Left lung (tissue), 10 donors: ENCODE data around the gene WDR19. TPM values are rescaled to one million over a fixed set of nuclear protein-coding genes. Genes with fewer than 3 reads are reported as not detected.
A peak's percentile ranks its signal among the peaks of the same experiment; 100 is the strongest.
"Not testable (repeated sequence)": the region's sequence is repeated elsewhere in the genome, so short reads cannot be mapped to it uniquely, and the experiment has no call there.

Source experiments
- ATAC-seq: fragments of 200-7000 bp; cut with Tn5 transposase; one replicate; pipeline ENCODE4 v1.9.1; 2020; ENCODE audit warnings: moderate library complexity
- DNase-seq, 4 donors: peaks; one replicate each; pipeline ENCODE4 v3.0.0-alpha.2; 2013 to 2020
- H3K27ac ChIP-seq, 2 donors: fragments of 200-600 bp; sonication (generic) in 1 of 2; one replicate each; pipeline versions ENCODE4 v1.5.0 to v1.8.0; 2020 to 2021
- H3K27me3 ChIP-seq, 2 donors: fragments of 200-600 bp; sonication (generic) in 1 of 2; one replicate each; pipeline versions ENCODE4 v1.5.0 to v1.8.0; 2020 to 2021
- H3K36me3 ChIP-seq, 2 donors: fragments of 200-600 bp; sonication (generic) in 1 of 2; one replicate each; pipeline versions ENCODE4 v1.5.0 to v1.8.0; 2020 to 2021
- H3K4me1 ChIP-seq, 2 donors: fragments of 200-600 bp; one replicate each; pipeline ENCODE4 v1.8.0; 2021
- H3K4me3 ChIP-seq, 2 donors: fragments of 200-600 bp; sonication (generic) in 1 of 2; one replicate each; pipeline versions ENCODE4 v1.5.0 to v1.8.0; 2020 to 2021; ENCODE audit warnings: mild to moderate bottlenecking in 1 of 2
- H3K9me3 ChIP-seq, 2 donors: fragments of 200-600 bp; sonication (generic) in 1 of 2; one replicate each; pipeline versions ENCODE4 v1.5.0 to v1.8.0; 2020 to 2021
- intact Hi-C, 2 donors: fragments of 100-400 bp; cut with DNase I; formaldehyde crosslinking; loops; one replicate each; pipeline versions ENCODE4 v1.11.2 to v1.14.2; 2022
- polyA plus RNA-seq, 6 donors: library from polyadenylated mRNA; unstranded; fragments of 120-200 nt; gene quantifications; one replicate each; pipeline ENCODE4 v1.2.1, GENCODE V29; 2013; ENCODE audit not compliant: insufficient read length in 6 of 6
- total RNA-seq, 2 donors: library from RNA; stranded (reverse); fragmentation: NEBNext Ultra II Directional; extraction: Animal tissue kit (Norgen Biotek cat#: 25700); gene quantifications; one replicate each; pipeline ENCODE4 v1.2.1, GENCODE V29; 2021
- TF ChIP-seq, protein P1 (sequence below), 2 donors: fragments of 200-600 bp; sonication (generic) in 1 of 2; IDR thresholded peaks; one replicate each; pipeline versions ENCODE4 v1.5.0 to v1.8.0; 2021; ENCODE audit warnings: antibody characterized with exemption in 2 of 2
- donor health status: DM: no; HTN: yes; CAD: no.
- donor health status: DM: no; HTN: no; CAD: no.

Gene WDR19
- total and polyA plus RNA-seq, 8 donors, result 32.4 to 95.0 (median 78.3) TPM

DNA sequence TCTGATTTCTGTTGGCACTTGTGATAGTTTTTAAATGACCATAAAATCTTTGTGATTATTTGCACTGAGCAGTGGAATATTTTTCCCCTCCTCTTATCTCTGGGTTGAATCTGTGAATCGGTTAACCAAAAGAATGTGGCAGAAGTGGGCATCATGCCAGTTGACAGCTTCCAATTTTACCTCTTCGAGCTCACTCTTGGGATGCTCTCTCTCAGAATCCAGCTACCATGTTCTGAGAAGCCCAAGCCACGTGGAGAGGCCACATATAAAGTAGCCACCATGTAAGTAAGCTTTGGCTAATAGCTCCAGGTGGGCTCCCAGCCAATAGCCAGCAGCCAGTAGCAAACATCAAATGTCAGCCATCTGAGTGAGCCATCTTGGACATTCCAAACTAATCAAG lies 12.9 kb upstream of the WDR19 start:
- no peaks in the 10 kb centered on the region for H3K27me3 ChIP-seq
- ATAC-seq, result no peak
- TF ChIP-seq, protein P1, sequence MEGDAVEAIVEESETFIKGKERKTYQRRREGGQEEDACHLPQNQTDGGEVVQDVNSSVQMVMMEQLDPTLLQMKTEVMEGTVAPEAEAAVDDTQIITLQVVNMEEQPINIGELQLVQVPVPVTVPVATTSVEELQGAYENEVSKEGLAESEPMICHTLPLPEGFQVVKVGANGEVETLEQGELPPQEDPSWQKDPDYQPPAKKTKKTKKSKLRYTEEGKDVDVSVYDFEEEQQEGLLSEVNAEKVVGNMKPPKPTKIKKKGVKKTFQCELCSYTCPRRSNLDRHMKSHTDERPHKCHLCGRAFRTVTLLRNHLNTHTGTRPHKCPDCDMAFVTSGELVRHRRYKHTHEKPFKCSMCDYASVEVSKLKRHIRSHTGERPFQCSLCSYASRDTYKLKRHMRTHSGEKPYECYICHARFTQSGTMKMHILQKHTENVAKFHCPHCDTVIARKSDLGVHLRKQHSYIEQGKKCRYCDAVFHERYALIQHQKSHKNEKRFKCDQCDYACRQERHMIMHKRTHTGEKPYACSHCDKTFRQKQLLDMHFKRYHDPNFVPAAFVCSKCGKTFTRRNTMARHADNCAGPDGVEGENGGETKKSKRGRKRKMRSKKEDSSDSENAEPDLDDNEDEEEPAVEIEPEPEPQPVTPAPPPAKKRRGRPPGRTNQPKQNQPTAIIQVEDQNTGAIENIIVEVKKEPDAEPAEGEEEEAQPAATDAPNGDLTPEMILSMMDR (IDR thresholded peaks at IDR 0.05), result no peak

GRCh38 chr4:39170301-39170700 lies 12.0 kb upstream of the WDR19 start:
- Histone ChIP-seq H3K4me1 (no peaks in the 10 kb centered on the region), H3K4me3 (no peak overlapping the region), H3K9me3 (peaks cover 0 to 8% of the 10 kb centered on the region in 2 donors), H3K27ac (no peak overlapping the region), H3K36me3 (no peaks in the 10 kb centered on the region), H3K27me3 (no peaks in the 10 kb centered on the region)
- DNase-seq, result no peak
- TF ChIP-seq, protein P1 (IDR thresholded peaks at IDR 0.05), result no peak
- no peak for ATAC-seq
- intact Hi-C loops, result no loop called here

More for the DNA sequence above, 12.9 kb upstream of the WDR19 start:
- no peak for DNase-seq
- intact Hi-C loops, result no loop called here
- no peaks in the 10 kb centered on the region for H3K36me3 ChIP-seq
- no peak overlapping the region for H3K27ac ChIP-seq
- H3K4me3 ChIP-seq, result no peak overlapping the region
- H3K4me1 ChIP-seq, result no peaks in the 10 kb centered on the region
- H3K9me3 ChIP-seq, result peaks cover 0 to 8% of the 10 kb centered on the region in 2 donors

GRCh38 chr4:39178706-39179105 lies 3.6 kb upstream of the WDR19 start:
- H3K9me3 ChIP-seq, result no peaks in the 10 kb centered on the region
- ATAC-seq (no peak), DNase-seq (no peak)
- no peaks in the 10 kb centered on the region for H3K27me3 ChIP-seq
- TF ChIP-seq, protein P1 (IDR thresholded peaks at IDR 0.05), result no peak
- intact Hi-C loops, result no loop called here
- H3K4me3 ChIP-seq, result no peak overlapping the region
- no peak overlapping the region for H3K27ac ChIP-seq
- H3K36me3 ChIP-seq, result no peaks in the 10 kb centered on the region
- H3K4me1 ChIP-seq, result peaks cover 0 to 11% of the 10 kb centered on the region in 2 donors

DNA sequence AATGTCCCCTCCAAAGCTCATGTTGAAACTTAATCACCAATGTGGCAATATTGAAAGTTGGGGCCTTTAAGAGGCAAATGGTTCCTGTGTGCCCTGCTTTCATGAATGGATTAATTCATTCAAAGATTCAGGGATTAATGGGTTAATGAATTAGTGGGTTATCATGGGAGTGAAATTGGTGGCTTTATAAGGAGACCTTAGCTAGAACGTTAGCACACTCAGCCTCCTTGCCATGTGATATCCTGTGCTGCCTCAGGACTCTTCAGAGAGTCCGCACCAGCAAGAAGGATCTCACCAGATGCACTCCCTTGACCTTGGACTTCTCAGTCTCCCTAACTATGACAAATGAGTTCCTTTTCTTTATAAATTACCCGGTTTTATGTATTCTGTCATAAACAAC lies 2.6 kb upstream of the WDR19 start:
- DNase-seq, result no peak
- Histone ChIP-seq H3K4me1 (peaks cover 0 to 16% of the 10 kb centered on the region in 2 donors), H3K9me3 (no peaks in the 10 kb centered on the region), H3K4me3 (no peak overlapping the region), H3K27me3 (no peaks in the 10 kb centered on the region), H3K27ac (no peak overlapping the region), H3K36me3 (no peaks in the 10 kb centered on the region)
- ATAC-seq, result no peak
- intact Hi-C loops, result no loop called here
- TF ChIP-seq, protein P1 (IDR thresholded peaks at IDR 0.05), result no peak

DNA sequence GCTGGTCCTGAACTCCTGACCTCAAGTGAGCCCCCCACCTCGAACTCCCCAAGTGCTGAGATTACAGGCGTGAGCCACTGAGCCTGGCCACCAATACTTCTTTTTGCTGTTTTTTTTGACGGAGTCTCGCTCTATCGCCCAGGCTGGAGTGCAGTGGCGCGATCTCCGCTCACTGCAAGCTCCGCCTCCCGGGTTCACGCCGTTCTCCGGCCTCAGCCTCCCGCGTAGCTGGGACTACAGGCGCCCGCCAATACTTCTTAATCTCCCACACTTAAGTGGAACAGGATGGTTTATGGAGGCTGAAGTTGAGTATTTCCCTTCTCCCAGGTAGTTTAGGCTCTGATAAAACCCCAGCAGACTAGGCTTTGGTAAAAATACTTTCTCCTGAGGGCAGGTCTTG lies 1.7 kb upstream of the WDR19 start:
- H3K27me3 ChIP-seq, H3K4me3 ChIP-seq, ATAC-seq, H3K27ac ChIP-seq, H3K9me3 ChIP-seq, DNase-seq, intact Hi-C loops, H3K36me3 ChIP-seq: not testable (repeated sequence)
- H3K4me1 ChIP-seq, result peaks cover 0 to 16% of the 10 kb centered on the region in 2 donors

GRCh38 chr4:39181520-39181904 lies 817 bp upstream of the WDR19 start:
- H3K27ac ChIP-seq, result peak overlapping the region; percentile 67 to 77
- no peaks in the 10 kb centered on the region for H3K9me3 ChIP-seq
- intact Hi-C loops, result no loop called here
- peak overlapping the region; percentile 23 to 92 for H3K4me3 ChIP-seq
- no peaks in the 10 kb centered on the region for H3K27me3 ChIP-seq
- H3K4me1 ChIP-seq, result peaks cover 0 to 16% of the 10 kb centered on the region in 2 donors
- ATAC-seq (no peak), DNase-seq (no peak)
- H3K36me3 ChIP-seq, result no peaks in the 10 kb centered on the region
- TF ChIP-seq, protein P1 (IDR thresholded peaks at IDR 0.05), result no peak
